ENCODE measurements around the gene RECQL5.

RECQL5 gene

GRCh38 chr17:75616521-75617122 is 50.3 kb downstream of the RECQL5 start:
- Histone ChIP-seq H3K27ac (ENCODE audit: low read length) (no peak overlapping the region), H3K79me2 (ENCODE audit: insufficient read depth, low read length) (no peaks in the 10 kb centered on the region), H3K27me3 (ENCODE audit: insufficient read depth, low read length, poor library complexity) (no peaks in the 10 kb centered on the region), H3K4me1 (ENCODE audit: insufficient read depth, low read length) (no peaks in the 10 kb centered on the region), H3K9ac (ENCODE audit: low read depth, low read length) (no peak overlapping the region), H3K4me3 (ENCODE audit: low read depth in 1 of 2, low read length in 2 of 2) (no peak overlapping the region), H3K9me3 (ENCODE audit: insufficient read depth, low read length, severe bottlenecking) (no peaks in the 10 kb centered on the region), H2AFZ (ENCODE audit: low read depth, low read length) (no peak overlapping the region), H3K36me3 (ENCODE audit: insufficient read depth, low read length) (no peaks in the 10 kb centered on the region), H4K20me1 (ENCODE audit: insufficient read depth, low read length) (0 out of 2 replicates have a peak, but pooled peaks cover 2% of the 10 kb centered on the region), H3K4me2 (ENCODE audit: insufficient read depth, low read length) (no peak overlapping the region)
- ATAC-seq (ENCODE audit: insufficient read depth, low read depth) = no peak
- DNase-seq = no peak
- TF ChIP-seq EZH2 (IDR thresholded peaks at IDR 0.05; ENCODE audit: borderline replicate concordance, low read depth, low read length, severe bottlenecking) = no peak
- no peak for TF ChIP-seq CTCF (IDR thresholded peaks at IDR 0.05; ENCODE audit: borderline replicate concordance, extremely low read depth, low read length, poor library complexity, severe bottlenecking)

- DNase-seq = no peak
- TF ChIP-seq EZH2 (IDR thresholded peaks at IDR 0.05; ENCODE audit: borderline replicate concordance, low read depth, low read length, severe bottlenecking) (no peak), CTCF (IDR thresholded peaks at IDR 0.05; ENCODE audit: borderline replicate concordance, extremely low read depth, low read length, poor library complexity, severe bottlenecking) (no peak)
- Histone ChIP-seq H3K79me2 (ENCODE audit: insufficient read depth, low read length) (no peaks in the 10 kb centered on the region), H4K20me1 (ENCODE audit: insufficient read depth, low read length) (0 out of 2 replicates have a peak, but pooled peaks cover 2% of the 10 kb centered on the region), H3K9me3 (ENCODE audit: insufficient read depth, low read length, severe bottlenecking) (no peaks in the 10 kb centered on the region), H3K36me3 (ENCODE audit: insufficient read depth, low read length) (no peaks in the 10 kb centered on the region), H3K4me3 (ENCODE audit: low read depth in 1 of 2, low read length in 2 of 2) (no peak overlapping the region), H3K27ac (ENCODE audit: low read length) (no peak overlapping the region), H3K27me3 (ENCODE audit: insufficient read depth, low read length, poor library complexity) (no peaks in the 10 kb centered on the region), H3K9ac (ENCODE audit: low read depth, low read length) (no peak overlapping the region), H3K4me2 (ENCODE audit: insufficient read depth, low read length) (no peak overlapping the region), H3K4me1 (ENCODE audit: insufficient read depth, low read length) (no peaks in the 10 kb centered on the region), H2AFZ (ENCODE audit: low read depth, low read length) (no peak overlapping the region)
- no peak for ATAC-seq (ENCODE audit: insufficient read depth, low read depth)
Measured at GRCh38 chr17:75615301-75615700, 51.7 kb downstream of the RECQL5 start.

- H3K27ac ChIP-seq (ENCODE audit: low read length) = no peak overlapping the region
- H3K4me1 ChIP-seq (ENCODE audit: insufficient read depth, low read length) = no peaks in the 10 kb centered on the region
- no peak for TF ChIP-seq EZH2 (IDR thresholded peaks at IDR 0.05; ENCODE audit: borderline replicate concordance, low read depth, low read length, severe bottlenecking)
- TF ChIP-seq CTCF (IDR thresholded peaks at IDR 0.05; ENCODE audit: borderline replicate concordance, extremely low read depth, low read length, poor library complexity, severe bottlenecking) = no peak
- H2AFZ ChIP-seq (ENCODE audit: low read depth, low read length) = no peak overlapping the region
- no peaks in the 10 kb centered on the region for H3K79me2 ChIP-seq (ENCODE audit: insufficient read depth, low read length)
- no peaks in the 10 kb centered on the region for H3K27me3 ChIP-seq (ENCODE audit: insufficient read depth, low read length, poor library complexity)
- no peak for DNase-seq
- no peak overlapping the region for H3K9ac ChIP-seq (ENCODE audit: low read depth, low read length)
- H3K36me3 ChIP-seq (ENCODE audit: insufficient read depth, low read length) = no peaks in the 10 kb centered on the region
- no peak for ATAC-seq (ENCODE audit: insufficient read depth, low read depth)
- H3K4me2 ChIP-seq (ENCODE audit: insufficient read depth, low read length) = no peak overlapping the region
- H4K20me1 ChIP-seq (ENCODE audit: insufficient read depth, low read length) = no peaks in the 10 kb centered on the region
- H3K9me3 ChIP-seq (ENCODE audit: insufficient read depth, low read length, severe bottlenecking) = no peaks in the 10 kb centered on the region
- no peak overlapping the region for H3K4me3 ChIP-seq (ENCODE audit: low read depth in 1 of 2, low read length in 2 of 2)
Measured at GRCh38 chr17:75614556-75615270, 52.2 kb downstream of the RECQL5 start.
